ENCODE measurements around the gene KCNV2.

KCNV2 gene

DNA sequence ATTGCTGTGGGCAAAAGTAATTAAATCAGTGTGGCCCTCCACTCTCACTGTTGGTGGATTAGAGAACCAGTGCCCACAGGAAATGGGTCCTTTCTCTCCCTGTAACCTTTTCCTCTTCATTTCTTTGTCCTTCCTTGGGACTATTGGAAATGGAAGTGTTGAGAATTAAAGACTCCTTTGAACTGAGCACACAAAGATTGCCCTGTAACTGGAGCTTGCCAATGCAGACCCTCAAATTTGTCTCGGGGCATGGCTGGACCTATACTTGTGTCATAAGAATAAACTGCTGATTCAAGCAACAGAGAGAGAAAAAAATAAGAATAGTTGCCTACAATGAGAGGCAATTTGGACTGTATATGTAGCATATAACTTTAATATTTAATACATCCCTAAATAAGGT is 13.7 kb downstream of the KCNV2 start:
- no peak overlapping the region for H3K4me3 ChIP-seq
- H3K27me3 ChIP-seq, result no peaks in the 10 kb centered on the region
- TF ChIP-seq, protein P1, sequence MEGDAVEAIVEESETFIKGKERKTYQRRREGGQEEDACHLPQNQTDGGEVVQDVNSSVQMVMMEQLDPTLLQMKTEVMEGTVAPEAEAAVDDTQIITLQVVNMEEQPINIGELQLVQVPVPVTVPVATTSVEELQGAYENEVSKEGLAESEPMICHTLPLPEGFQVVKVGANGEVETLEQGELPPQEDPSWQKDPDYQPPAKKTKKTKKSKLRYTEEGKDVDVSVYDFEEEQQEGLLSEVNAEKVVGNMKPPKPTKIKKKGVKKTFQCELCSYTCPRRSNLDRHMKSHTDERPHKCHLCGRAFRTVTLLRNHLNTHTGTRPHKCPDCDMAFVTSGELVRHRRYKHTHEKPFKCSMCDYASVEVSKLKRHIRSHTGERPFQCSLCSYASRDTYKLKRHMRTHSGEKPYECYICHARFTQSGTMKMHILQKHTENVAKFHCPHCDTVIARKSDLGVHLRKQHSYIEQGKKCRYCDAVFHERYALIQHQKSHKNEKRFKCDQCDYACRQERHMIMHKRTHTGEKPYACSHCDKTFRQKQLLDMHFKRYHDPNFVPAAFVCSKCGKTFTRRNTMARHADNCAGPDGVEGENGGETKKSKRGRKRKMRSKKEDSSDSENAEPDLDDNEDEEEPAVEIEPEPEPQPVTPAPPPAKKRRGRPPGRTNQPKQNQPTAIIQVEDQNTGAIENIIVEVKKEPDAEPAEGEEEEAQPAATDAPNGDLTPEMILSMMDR (IDR thresholded peaks at IDR 0.05), result no peak
- H3K9me3 ChIP-seq, result no peaks in the 10 kb centered on the region
- H3K36me3 ChIP-seq, result no peaks in the 10 kb centered on the region
- intact Hi-C loops (cut with DNase I; ENCODE audit: low total_unique reads), result no loop called here
- peaks cover 0 to 30% (median 1%) of the 10 kb centered on the region in 4 donors for H3K4me1 ChIP-seq
- no peak overlapping the region for H3K27ac ChIP-seq
- DNase-seq, result no peak

DNA sequence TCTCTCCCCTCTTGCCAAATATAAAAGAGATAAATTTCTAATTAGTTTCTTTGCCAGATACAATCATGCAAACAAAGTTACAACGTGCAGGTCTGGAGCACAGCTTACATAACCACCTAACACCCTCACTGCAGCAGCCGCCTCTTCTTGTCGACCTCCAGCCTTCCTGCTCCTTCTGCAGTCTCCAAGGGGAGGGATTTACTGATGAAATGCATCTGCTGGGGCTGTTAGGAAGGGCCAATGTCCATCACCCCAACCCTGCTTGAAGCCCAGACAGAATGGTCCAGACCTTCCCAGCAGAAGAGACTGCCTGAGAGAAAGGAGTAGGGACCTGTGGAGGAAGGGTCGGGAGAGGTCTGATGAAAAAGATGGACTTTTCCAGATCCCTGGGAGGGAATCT is 15.2 kb downstream of the KCNV2 start:
- intact Hi-C loops (cut with DNase I; ENCODE audit: low total_unique reads), result no loop called here

DNA sequence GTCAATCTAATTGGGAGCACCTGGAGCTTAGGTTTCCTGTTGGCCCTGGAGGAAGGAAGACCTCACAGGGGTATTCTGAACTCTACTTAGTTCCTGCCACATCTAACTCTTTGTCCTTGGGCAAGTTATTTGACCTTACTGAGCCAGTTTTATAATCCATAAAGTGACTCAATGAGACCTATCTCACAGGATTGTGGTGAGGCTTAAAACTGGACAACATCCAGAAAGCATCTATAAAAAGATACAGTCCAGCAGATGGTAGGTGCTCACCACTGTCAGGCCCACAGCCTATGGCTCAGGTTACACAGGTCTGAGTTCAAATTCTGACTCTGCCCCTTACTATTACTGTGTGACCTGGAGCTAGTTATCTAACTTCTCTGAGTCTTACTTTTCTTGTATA is 23.3 kb downstream of the KCNV2 start:
- no peak for DNase-seq
- no peaks in the 10 kb centered on the region for H3K9me3 ChIP-seq
- no peaks in the 10 kb centered on the region for H3K27me3 ChIP-seq
- H3K27ac ChIP-seq, result no peak overlapping the region
- no peaks in the 10 kb centered on the region for H3K4me1 ChIP-seq
- TF ChIP-seq, protein P1 (IDR thresholded peaks at IDR 0.05), result no peak
- H3K36me3 ChIP-seq, result peaks cover 0 to 3% (median 2%) of the 10 kb centered on the region in 3 donors
- H3K4me3 ChIP-seq, result no peak overlapping the region
- intact Hi-C loops (cut with DNase I; ENCODE audit: low total_unique reads), result loop anchor here (10.0 kb wide), 1 partner anchor 64 kb away; no protein-coding TSS in a partner anchor

More for the DNA sequence above, 15.2 kb downstream of the KCNV2 start:
- no peak for DNase-seq
- no peak overlapping the region for H3K27ac ChIP-seq
- H3K27me3 ChIP-seq, result no peaks in the 10 kb centered on the region
- peaks cover 0 to 27% (median 0%) of the 10 kb centered on the region in 4 donors for H3K4me1 ChIP-seq
- TF ChIP-seq, protein P1 (IDR thresholded peaks at IDR 0.05), result no peak
- H3K4me3 ChIP-seq, result no peak overlapping the region
- no peaks in the 10 kb centered on the region for H3K9me3 ChIP-seq
- H3K36me3 ChIP-seq, result no peaks in the 10 kb centered on the region

DNA sequence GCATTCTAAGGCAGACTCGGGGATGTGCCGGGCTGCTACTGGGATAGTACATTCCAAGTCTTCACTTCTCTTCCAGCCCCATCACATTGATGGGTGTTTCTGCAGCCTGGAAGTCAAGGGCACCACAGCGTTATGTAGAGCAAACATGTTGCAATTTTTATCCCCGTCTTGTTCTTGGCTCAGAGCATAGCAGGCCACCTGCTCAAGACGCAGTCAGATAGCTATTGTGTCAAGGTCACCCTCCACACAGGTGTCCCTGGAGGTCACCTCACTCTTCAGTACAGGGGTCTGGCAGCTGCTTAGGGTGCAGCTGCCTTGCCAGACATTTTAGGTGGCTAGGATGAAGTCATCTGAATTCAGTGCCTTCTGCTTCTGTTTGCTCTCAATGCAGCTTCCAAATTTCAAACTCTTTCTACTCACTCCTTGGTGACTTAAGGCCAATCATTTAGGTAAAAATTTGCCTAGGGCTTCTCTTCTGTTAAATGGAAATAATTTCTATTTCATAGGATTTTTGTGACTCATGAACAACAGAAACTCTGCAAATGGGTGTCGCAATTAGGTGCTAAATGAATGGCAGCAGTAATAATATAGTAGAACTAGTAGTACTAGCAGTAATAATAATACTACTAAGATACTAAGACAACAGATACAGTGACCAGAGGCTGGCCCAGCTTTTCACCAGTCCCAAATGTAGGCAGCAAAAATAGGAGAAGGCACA is 24.3 kb downstream of the KCNV2 start:
- Histone ChIP-seq H3K4me3 (no peak overlapping the region), H3K27me3 (no peaks in the 10 kb centered on the region), H3K27ac (no peak overlapping the region), H3K9me3 (no peaks in the 10 kb centered on the region), H3K4me1 (no peaks in the 10 kb centered on the region), H3K36me3 (peaks cover 0 to 13% (median 7%) of the 10 kb centered on the region in 3 donors)
- TF ChIP-seq, protein P1 (IDR thresholded peaks at IDR 0.05), result no peak
- intact Hi-C loops (cut with DNase I; ENCODE audit: low total_unique reads), result loop anchor here (10.0 kb wide), 1 partner anchor 63 kb away; no protein-coding TSS in a partner anchor
- DNase-seq, result no peak

DNA sequence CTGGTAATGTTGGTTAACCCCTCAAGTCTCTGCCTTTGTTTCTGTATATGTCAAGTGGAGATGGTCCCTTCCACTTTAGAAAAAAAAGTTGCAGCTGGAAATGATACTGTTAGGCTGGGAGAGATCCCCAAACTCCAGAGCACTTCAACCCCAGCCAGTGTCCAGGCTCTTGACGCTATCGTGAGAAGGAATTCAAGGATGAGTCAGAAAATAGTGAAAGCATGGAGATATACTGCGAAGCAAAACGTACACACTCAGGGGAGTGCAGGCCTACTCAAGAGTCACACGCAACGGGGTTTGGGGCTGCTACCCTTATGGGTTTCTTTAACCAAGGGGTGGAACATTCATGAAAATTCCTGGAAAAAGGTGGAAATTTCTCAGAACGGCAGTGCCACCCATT is 24.9 kb downstream of the KCNV2 start:
- Histone ChIP-seq H3K4me1 (no peaks in the 10 kb centered on the region), H3K27me3 (no peaks in the 10 kb centered on the region), H3K36me3 (peaks cover 0 to 16% (median 7%) of the 10 kb centered on the region in 3 donors), H3K9me3 (no peaks in the 10 kb centered on the region), H3K4me3 (no peak overlapping the region), H3K27ac (no peak overlapping the region)
- no peak for DNase-seq
- intact Hi-C loops (cut with DNase I; ENCODE audit: low total_unique reads), result loop anchor here (10.0 kb wide), 1 partner anchor 63 kb away; no protein-coding TSS in a partner anchor
- TF ChIP-seq, protein P1 (IDR thresholded peaks at IDR 0.05), result no peak
